ENCODE results near the gene GRIA4. TPM values are rescaled to one million over a fixed set of nuclear protein-coding genes. Genes with fewer than 3 reads are reported as not detected.
A peak's percentile ranks its signal among the peaks of the same experiment; 100 is the strongest.

GRIA4 gene
- total and polyA plus RNA-seq, 2 of the 13 experiments (the other 11 are each of a cell fraction or from before 2014, with no cell fraction given), result not detected

GRCh38 chr11:105854269-105854668, 244.4 kb downstream of the GRIA4 start:
- Histone ChIP-seq H3K4me2 (ENCODE audit: low read depth, low read length) (no peak overlapping the region), H3K27ac (ENCODE audit: extremely low read length, insufficient read depth, low read length) (no peak overlapping the region), H3K9ac (ENCODE audit: insufficient read depth, low read depth, low read length) (no peak overlapping the region), H3K4me3 (replicated peaks in 1 of 3; ENCODE audit: insufficient read depth in 1 of 3, low read depth in 2 of 3, low read length in 3 of 3) (no peak overlapping the region), H3K9me3 (ENCODE audit: low read length) (no peaks in the 10 kb centered on the region), H2AFZ (ENCODE audit: low read length) (no peak overlapping the region), H3K79me2 (ENCODE audit: insufficient read depth, low read length) (no peaks in the 10 kb centered on the region), H3K36me3 (replicated peaks in 1 of 2; ENCODE audit: control insufficient read depth in 1 of 2, insufficient read depth in 2 of 2, low read length in 2 of 2) (no peaks in the 10 kb centered on the region), H3K27me3 (ENCODE audit: control insufficient read depth in 1 of 2, insufficient read depth in 2 of 2, low read length in 2 of 2) (no peaks in the 10 kb centered on the region), H3K4me1 (ENCODE audit: insufficient read depth, low read length) (no peaks in the 10 kb centered on the region), H4K20me1 (ENCODE audit: insufficient read depth, low read length) (no peaks in the 10 kb centered on the region)
- FAIRE-seq, result no peak
- ChIA-PET POLR2A (no interaction called here), CTCF (ENCODE audit: low intra/inter-chr PET ratio, low total read pairs) (no interaction called here)
- no peak for ATAC-seq
- in situ Hi-C loops (cut with HindIII; ENCODE audit: extremely low pct_ligation_motif_present, low pct_unique_long_range_greater_than_20kb), result no loop called here
- WGBS (ENCODE audit: low lambda C conversion rate), result 3% methylated on average over 4 of the region's 4 CpGs
- DNase-seq (ENCODE audit: low spot score), result no peak
- no TSS peak for BruUV-seq (replicated peaks)
- intact Hi-C loops (cut with micrococcal nuclease; ENCODE audit: unreplicated experiment), result no loop called here
- TF ChIP-seq PHF21A (CRISPR knock-in tag; IDR thresholded peaks at IDR 0.05) (no peak), ZNF598 (CRISPR knock-in tag; IDR thresholded peaks at IDR 0.05; ENCODE audit: borderline replicate concordance) (no peak), ZNF12 (CRISPR knock-in tag; IDR thresholded peaks at IDR 0.05) (no peak), XRCC5 (optimal IDR thresholded peaks at IDR 0.05; ENCODE audit: low read length) (no peak), MYPOP (CRISPR knock-in tag; IDR thresholded peaks at IDR 0.05) (no peak), ATF7 (IDR thresholded peaks at IDR 0.05) (peak; percentile 95), ATF7 (CRISPR knock-in tag; IDR thresholded peaks at IDR 0.05) (no peak), SP5 (CRISPR knock-in tag; IDR thresholded peaks at IDR 0.05; ENCODE audit: borderline replicate concordance, low read depth) (no peak), PREB (CRISPR knock-in tag; IDR thresholded peaks at IDR 0.05) (no peak), AGO2 (optimal IDR thresholded peaks at IDR 0.05; ENCODE audit: low read depth, low read length) (no peak), ZNF33A (CRISPR knock-in tag; IDR thresholded peaks at IDR 0.05; ENCODE audit: borderline replicate concordance) (no peak), CREB1 (IDR thresholded peaks at IDR 0.05) (peak; percentile 81), CREB1 (CRISPR knock-in tag; IDR thresholded peaks at IDR 0.05) (no peak), ZNF772 (CRISPR knock-in tag; IDR thresholded peaks at IDR 0.05) (no peak), ZHX2 (IDR thresholded peaks at IDR 0.05; ENCODE audit: low read depth) (no peak), ZHX2 (CRISPR knock-in tag; IDR thresholded peaks at IDR 0.05; ENCODE audit: borderline replicate concordance) (no peak), BORCS8-MEF2B (CRISPR knock-in tag; IDR thresholded peaks at IDR 0.05) (no peak), TAF1 (CRISPR knock-in tag; IDR thresholded peaks at IDR 0.05) (no peak), RORA (CRISPR knock-in tag; IDR thresholded peaks at IDR 0.05) (no peak)
